IMR-90 (cell line): Measurements from ENCODE around the gene HIVEP1. TPM values are rescaled to one million over a fixed set of nuclear protein-coding genes. Genes with fewer than 3 reads are reported as not detected.

Experiments
- ATAC-seq: fragments of 200-7000 bp; cut with Tn5 transposase; 2 replicates; pipeline ENCODE4 v1.9.1; 2020; ENCODE audit warnings: low read depth, mild to moderate bottlenecking, moderate library complexity
- BruUV-seq: library from RNA; stranded (reverse); fragments of 400-500 nt; replicated peaks from 2 replicates; lab custom pipeline; 2021; lab: Mats Ljungman, UMichigan
- CTCF ChIA-PET: fragments of 300-600 bp; formaldehyde crosslinking; extraction: SDS; loops from one replicate; lab custom pipeline; 2021; ENCODE audit warnings: antibody characterized with exemption; lab: Yijun Ruan, JAX
- POLR2A ChIA-PET: fragments of 300-600 bp; sonication (Branson Sonifier 250); formaldehyde crosslinking; loops from one replicate; lab custom pipeline; 2022; ENCODE audit warnings: antibody characterized with exemption; ENCODE audit not compliant: unreplicated experiment; lab: Charles Lee
- DNase-seq: peaks from one replicate; pipeline ENCODE4 v3.0.0; 2013
- H2AFZ ChIP-seq: replicated peaks from 2 replicates; pipeline ENCODE3; 2013; ENCODE audit warnings: low read length, mild to moderate bottlenecking; ENCODE audit not compliant: poor library complexity
- H2AK5ac ChIP-seq: 2 replicates; pipeline ENCODE4 v1.6.1; 2013; ENCODE audit warnings: low read depth, low read length, inconsistent platforms
- H2AK9ac ChIP-seq: replicated peaks from 2 replicates; pipeline ENCODE3; 2013; ENCODE audit warnings: mild to moderate bottlenecking, low read depth, low read length, moderate library complexity; ENCODE audit not compliant: poor library complexity
- H2BK120ac ChIP-seq: 2 replicates; pipeline ENCODE4 v1.6.1; 2013; ENCODE audit warnings: low read depth, low read length, inconsistent platforms
- H2BK15ac ChIP-seq: 3 replicates; pipeline ENCODE4 v1.6.1; 2013; ENCODE audit warnings: low read depth, low read length, inconsistent platforms
- H2BK20ac ChIP-seq: 2 replicates; pipeline ENCODE4 v1.6.1; 2013; ENCODE audit warnings: low read depth, mild to moderate bottlenecking, inconsistent platforms, low read length, moderate library complexity
- H2BK5ac ChIP-seq: 2 replicates; pipeline ENCODE4 v1.6.1; 2013; ENCODE audit warnings: mild to moderate bottlenecking, low read depth, low read length, inconsistent platforms; ENCODE audit not compliant: poor library complexity, severe bottlenecking
- H3K14ac ChIP-seq: replicated peaks from 2 replicates; pipeline ENCODE4 v1.6.1; 2013; ENCODE audit warnings: low read depth, low read length, inconsistent platforms
- H3K18ac ChIP-seq: 2 replicates; pipeline ENCODE4 v1.6.1; 2013; ENCODE audit warnings: low read depth, low read length, control low read depth
- H3K23ac ChIP-seq: 2 replicates; pipeline ENCODE4 v1.6.1; 2013; ENCODE audit warnings: low read depth, low read length, inconsistent platforms
- H3K27ac ChIP-seq: 2 replicates; pipeline ENCODE4 v1.5.1; 2013; ENCODE audit warnings: mild to moderate bottlenecking, control low read depth, low read length; ENCODE audit not compliant: insufficient read depth
- H3K27me3 ChIP-seq: 2 replicates; pipeline ENCODE4 v1.6.1; 2013; ENCODE audit warnings: low read length; ENCODE audit not compliant: control insufficient read depth, insufficient read depth
- H3K36me3 ChIP-seq: 2 replicates; pipeline ENCODE4 v1.6.1; 2013; ENCODE audit warnings: low read length, mixed read lengths; ENCODE audit not compliant: control insufficient read depth, insufficient read depth
- H3K4ac ChIP-seq: 2 replicates; pipeline ENCODE4 v1.6.1; 2013; ENCODE audit warnings: low read depth, low read length, inconsistent platforms
- H3K4me1 ChIP-seq: 2 replicates; pipeline ENCODE4 v1.6.1; 2013; ENCODE audit warnings: low read length, mixed read lengths; ENCODE audit not compliant: control insufficient read depth, insufficient read depth
- H3K4me2 ChIP-seq: 2 replicates; pipeline ENCODE4 v1.6.1; 2013; ENCODE audit warnings: low read depth, mild to moderate bottlenecking, control low read depth, low read length, moderate library complexity
- H3K4me3 ChIP-seq: 2 replicates; pipeline ENCODE4 v1.5.1; 2013; ENCODE audit warnings: low read depth, mild to moderate bottlenecking, control low read depth, low read length, moderate library complexity; ENCODE audit not compliant: insufficient read depth
- H3K56ac ChIP-seq: 2 replicates; pipeline ENCODE4 v1.6.1; 2013; ENCODE audit warnings: low read length, inconsistent platforms; ENCODE audit not compliant: insufficient read depth; ENCODE audit errors: extremely low read depth
- H3K79me1 ChIP-seq, 2 experiments: 2 replicates each; pipeline ENCODE4 v1.6.1; 2013; ENCODE audit warnings: low read length in 2 of 2, inconsistent platforms in 1 of 2, low read depth in 1 of 2
- H3K9ac ChIP-seq: 2 replicates; pipeline ENCODE4 v1.6.1; 2013; ENCODE audit warnings: low read depth, low read length, control low read depth
- H3K9me1 ChIP-seq: 2 replicates; pipeline ENCODE4 v1.6.1; 2013; ENCODE audit warnings: low read length, inconsistent platforms; ENCODE audit not compliant: insufficient read depth
- H3K9me3 ChIP-seq: 2 replicates; pipeline ENCODE4 v1.6.1; 2013; ENCODE audit warnings: low read length; ENCODE audit not compliant: control insufficient read depth, insufficient read depth
- H4K20me1 ChIP-seq: 2 replicates; pipeline ENCODE4 v1.6.1; 2013; ENCODE audit warnings: low read length, inconsistent platforms; ENCODE audit not compliant: insufficient read depth
- H4K5ac ChIP-seq: 2 replicates; pipeline ENCODE4 v1.6.1; 2013; ENCODE audit warnings: mild to moderate bottlenecking, low read depth, low read length, control low read depth
- H4K8ac ChIP-seq, 2 experiments: 2 replicates each; pipeline ENCODE4 v1.6.1; 2013; ENCODE audit warnings: low read depth in 2 of 2, low read length in 2 of 2, control low read depth in 1 of 2, inconsistent platforms in 1 of 2
- H4K91ac ChIP-seq: 2 replicates; pipeline ENCODE4 v1.6.1; 2013; ENCODE audit warnings: low read depth, low read length, inconsistent platforms; ENCODE audit not compliant: insufficient read depth
- BHLHE40 ChIP-seq: fragments of 150-350 bp; IDR thresholded peaks from 2 replicates; pipeline ENCODE4 v1.6.1; 2016; ENCODE audit warnings: mild to moderate bottlenecking, low read depth, low read length
- CEBPB ChIP-seq: IDR thresholded peaks from 2 replicates; pipeline ENCODE4 v1.6.1; 2012; ENCODE audit warnings: low read depth, low read length, improper control_type of control experiment
- CHD1 ChIP-seq: IDR thresholded peaks from 2 replicates; pipeline ENCODE4 v1.6.1; 2012; ENCODE audit warnings: low read depth, low read length, improper control_type of control experiment
- CTCF ChIP-seq: conservative IDR thresholded peaks from 2 replicates; pipeline ENCODE4 v1.5.1; 2012; ENCODE audit warnings: mild to moderate bottlenecking, low read depth, low read length, improper control_type of control experiment
- MAFK ChIP-seq: IDR thresholded peaks from 2 replicates; pipeline ENCODE4 v1.6.1; 2012; ENCODE audit warnings: low read depth, low read length, improper control_type of control experiment
- MAZ ChIP-seq: IDR thresholded peaks from 2 replicates; pipeline ENCODE4 v1.6.1; 2012; ENCODE audit warnings: low read depth, mild to moderate bottlenecking, low read length, improper control_type of control experiment, moderate library complexity, borderline replicate concordance
- NFE2L2 ChIP-seq: fragments of 150-350 bp; IDR thresholded peaks from 2 replicates; pipeline ENCODE4 v1.6.1; 2016; ENCODE audit warnings: low read depth, mild to moderate bottlenecking, low read length
- POLR2A ChIP-seq: IDR thresholded peaks from 2 replicates; pipeline ENCODE4 v1.6.1; 2012; ENCODE audit warnings: mild to moderate bottlenecking, low read depth, low read length
- RFX5 ChIP-seq: IDR thresholded peaks from 2 replicates; pipeline ENCODE4 v1.8.0; 2012; ENCODE audit warnings: low read depth, mild to moderate bottlenecking, low read length, moderate library complexity
- SMC3 ChIP-seq: fragments of 150-350 bp; IDR thresholded peaks from 2 replicates; pipeline ENCODE4 v1.6.1; 2016; ENCODE audit warnings: low read depth, mild to moderate bottlenecking, antibody characterized with exemption, low read length, moderate library complexity
- USF2 ChIP-seq: fragments of 150-350 bp; IDR thresholded peaks from 2 replicates; pipeline ENCODE4 v1.6.1; 2017; ENCODE audit warnings: mild to moderate bottlenecking, antibody characterized with exemption, low read length, low read depth
- WGBS, 2 experiments: methylation state at CpG; one replicate each; pipeline versions ENCODE4 v1.1.5 to v1.1.7; 2013; ENCODE audit warnings: missing lambda C conversion rate in 2 of 2; ENCODE audit not compliant: insufficient read length in 1 of 2; ENCODE audit errors: extremely low coverage in 2 of 2; 5-methylcytosine and 5-hydroxymethylcytosine counted together
- dilution Hi-C: fragments of 300-500 bp; cut with HindIII; formaldehyde crosslinking; loops from one replicate; pipeline ENCODE4 v1.14.3; 2018; ENCODE audit warnings: low sequenced_read_pairs; ENCODE audit not compliant: unreplicated experiment
- in situ Hi-C: fragments of 300-500 bp; cut with MboI; formaldehyde crosslinking; loops from 3 replicates; pipeline ENCODE4 v1.14.3; 2019; ENCODE audit warnings: low sequenced_read_pairs, inconsistent platforms, mixed read lengths
- intact Hi-C: fragments of 100-400 bp; cut with micrococcal nuclease; formaldehyde crosslinking; loops from 2 replicates; pipeline ENCODE4 v1.10.0; 2022
- polyA plus RNA-seq, 3 experiments: library from polyadenylated mRNA; depleted of rRNA; stranded (reverse); fragments of >200 nt; gene quantifications; 2 replicates each; pipeline ENCODE4 v1.2.3, GENCODE V29; 2012; ENCODE audit warnings: low replicate concordance in 1 of 3
- total RNA-seq: library from RNA; depleted of rRNA; stranded (reverse); fragments of >200 nt; gene quantifications from 2 replicates; pipeline ENCODE4 v1.2.3, GENCODE V29; 2012

The HIVEP1 gene
- total and polyA plus RNA-seq, 2 of the 4 experiments (the other 2 are of a cell fraction) = 13.0 to 17.2 TPM

GRCh38 chr6:12020187-12020791 is 8.2 kb downstream of the HIVEP1 start:
- no peak overlapping the region for H2BK15ac ChIP-seq
- H3K4me2 ChIP-seq = no peak overlapping the region
- ChIA-PET POLR2A (interaction anchor here (0.6 kb wide), 1 partner anchor 450 kb away, joined by 7 read pairs; no protein-coding TSS in a partner anchor), CTCF (interaction anchor here (0.6 kb wide), 2 partner anchors 246 to 269 kb away, joined by 3 read pairs; no protein-coding TSS in a partner anchor)
- H3K4ac ChIP-seq = peak overlapping the region; percentile 10; the same call in 1 of the 2 replicates
- peak overlapping the region; percentile 40; the same call in 1 of the 2 replicates for H2AK5ac ChIP-seq
- intact Hi-C loops (no loop called here), dilution Hi-C loops (no loop called here), in situ Hi-C loops (no loop called here)
- no peaks in the 10 kb centered on the region for H3K9me3 ChIP-seq
- WGBS, 2 experiments = no CpG with 5 or more reads among the region's 12 CpGs
- no peak overlapping the region for H3K18ac ChIP-seq
- no peak overlapping the region for H3K4me3 ChIP-seq
- H3K4me1 ChIP-seq = peaks cover 11% of the 10 kb centered on the region
- H2AFZ ChIP-seq = no peak overlapping the region
- H4K20me1 ChIP-seq = no peaks in the 10 kb centered on the region; the same call in 1 of the 2 replicates
- no TSS peak for BruUV-seq
- no peak for DNase-seq
- H3K56ac ChIP-seq = no peak overlapping the region
- H2AK9ac ChIP-seq = no peak overlapping the region
- no peak overlapping the region for H3K9ac ChIP-seq
- peaks cover 21% of the 10 kb centered on the region for H3K36me3 ChIP-seq
- H4K91ac ChIP-seq = no peak overlapping the region
- no peak overlapping the region for H2BK5ac ChIP-seq
- H3K14ac ChIP-seq = no peak overlapping the region
- H3K9me1 ChIP-seq = peaks cover 9% of the 10 kb centered on the region; the same call in 1 of the 2 replicates
- no peak overlapping the region for H3K27ac ChIP-seq
- no peak overlapping the region for H2BK20ac ChIP-seq
- no peak overlapping the region for H2BK120ac ChIP-seq
- H4K5ac ChIP-seq = no peak overlapping the region
- H3K27me3 ChIP-seq = no peaks in the 10 kb centered on the region
- TF ChIP-seq CEBPB (no peak), BHLHE40 (no peak), POLR2A (no peak), USF2 (no peak), RFX5 (no peak), SMC3 (no peak), CHD1 (no peak), CTCF (no peak), NFE2L2 (no peak), MAZ (no peak), MAFK (no peak)
- no peak overlapping the region for H4K8ac ChIP-seq
- no peak overlapping the region; the same call in 1 of the 2 replicates for H3K23ac ChIP-seq
- peaks cover 28 to 56% of the 10 kb centered on the region in 2 experiments for H3K79me1 ChIP-seq
- ATAC-seq = no peak
